ENCODE measurements around the gene RFX7. TPM values are rescaled to one million over a fixed set of nuclear protein-coding genes. Genes with fewer than 3 reads are reported as not detected.

RFX7 gene
- total RNA-seq, 1 experiment from 2014 or later: 18.1 TPM

- Histone ChIP-seq H3K9me3 (ENCODE audit: control insufficient read depth in 1 of 2, insufficient read depth in 1 of 2, low read depth in 1 of 2, low read length in 2 of 2) (no peaks in the 10 kb centered on the region), H3K27ac (ENCODE audit: low read depth, low read length) (no peak overlapping the region), H3K9ac (ENCODE audit: low read length) (no peak overlapping the region), H4K20me1 (ENCODE audit: insufficient read depth) (no peaks in the 10 kb centered on the region), H3K9me2 (ENCODE audit: insufficient read depth) (no peaks in the 10 kb centered on the region), H3K27me3 (ENCODE audit: insufficient read depth, low read length) (no peaks in the 10 kb centered on the region), H3K36me3 (ENCODE audit: control insufficient read depth in 1 of 2, insufficient read depth in 2 of 2, low read length in 2 of 2) (peaks cover 5 to 20% of the 10 kb centered on the region in 2 experiments; a peak in 3 of 4 replicates), H3K4me1 (ENCODE audit: control insufficient read depth in 1 of 2, insufficient read depth in 2 of 2, low read length in 2 of 2) (no peaks in the 10 kb centered on the region), H3K4me2 (ENCODE audit: low read length) (no peak overlapping the region), H3K79me2 (ENCODE audit: insufficient read depth, low read length) (no peaks in the 10 kb centered on the region), H3K4me3 (replicated peaks in 1 of 2; ENCODE audit: low read depth in 1 of 2, low read length in 2 of 2) (no peak overlapping the region), H2AFZ (ENCODE audit: low read depth, low read length, poor library complexity, severe bottlenecking) (no peak overlapping the region)
- ChIA-PET RAD21 (ENCODE audit: low non-redundant PET in 1 of 2, low total read pairs in 2 of 2, uncharacterized antibody in 2 of 2, unreplicated experiment in 2 of 2) (no interaction called here), POLR2A (no interaction called here), CTCF (interaction anchor here (1.3 kb wide), 1 partner anchor 451 kb away, joined by 3 read pairs; no protein-coding TSS in a partner anchor)
- TF ChIP-seq CEBPB (IDR thresholded peaks at IDR 0.05; ENCODE audit: low read depth): no peak
- TF ChIP-seq, protein P1, sequence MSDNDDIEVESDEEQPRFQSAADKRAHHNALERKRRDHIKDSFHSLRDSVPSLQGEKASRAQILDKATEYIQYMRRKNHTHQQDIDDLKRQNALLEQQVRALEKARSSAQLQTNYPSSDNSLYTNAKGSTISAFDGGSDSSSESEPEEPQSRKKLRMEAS (IDR thresholded peaks at IDR 0.05): no peak
- BruUV-seq (replicated peaks): no TSS peak
- DNase-seq (ENCODE audit: low read depth, low spot score): no peak
- no peak for ATAC-seq
- intact Hi-C loops (cut with micrococcal nuclease): no loop called here
Observed at GRCh38 chr15:56099311-56099710, 144.4 kb downstream of the RFX7 start.

DNA sequence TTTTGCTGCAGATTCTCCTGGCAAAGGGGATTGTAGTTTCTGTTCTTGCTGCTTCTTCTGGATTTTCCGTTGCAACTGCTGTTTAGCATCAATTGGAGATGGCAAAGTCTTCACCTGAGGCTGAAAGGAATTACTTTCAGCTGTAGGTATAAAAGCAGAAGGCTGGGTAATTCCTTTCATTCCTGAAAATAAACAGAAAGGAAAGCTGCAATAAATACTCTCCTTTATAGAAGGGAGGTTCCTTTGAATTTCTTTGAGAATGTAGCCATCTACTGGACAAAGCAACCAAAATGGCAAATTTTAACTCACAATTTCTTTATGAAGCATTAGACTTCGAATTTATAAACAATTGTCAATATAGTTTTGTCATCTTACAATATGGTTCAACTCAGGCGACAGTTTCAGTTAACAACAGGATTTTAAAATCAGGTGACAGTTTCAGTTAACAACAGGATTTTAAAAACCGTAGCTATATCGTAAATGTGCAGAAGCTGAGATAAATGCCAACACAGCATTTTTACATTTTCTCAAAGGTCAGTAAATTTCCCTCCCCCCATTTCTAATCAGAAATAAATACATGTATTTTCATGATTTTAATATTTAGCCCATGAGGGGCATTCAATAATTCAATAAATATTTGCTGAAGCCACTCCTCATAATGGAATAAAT lies 145.3 kb downstream of the RFX7 start:
- H3K4me2 ChIP-seq (ENCODE audit: low read length): no peak overlapping the region
- POLR2A ChIA-PET: no interaction called here
- H3K27me3 ChIP-seq (ENCODE audit: insufficient read depth, low read length): no peaks in the 10 kb centered on the region
- no peak overlapping the region for H2AFZ ChIP-seq (ENCODE audit: low read depth, low read length, poor library complexity, severe bottlenecking)
- intact Hi-C loops (cut with micrococcal nuclease): no loop called here
- H3K4me3 ChIP-seq (replicated peaks in 1 of 2; ENCODE audit: low read depth in 1 of 2, low read length in 2 of 2): no peak overlapping the region
- no peaks in the 10 kb centered on the region for H3K79me2 ChIP-seq (ENCODE audit: insufficient read depth, low read length)
- H3K9ac ChIP-seq (ENCODE audit: low read length): no peak overlapping the region
- RAD21 ChIA-PET (ENCODE audit: low non-redundant PET in 1 of 2, low total read pairs in 2 of 2, uncharacterized antibody in 2 of 2, unreplicated experiment in 2 of 2): no interaction called here
- H4K20me1 ChIP-seq (ENCODE audit: insufficient read depth): no peaks in the 10 kb centered on the region
- peaks cover 5 to 21% of the 10 kb centered on the region in 2 experiments; a peak in 3 of 4 replicates for H3K36me3 ChIP-seq (ENCODE audit: control insufficient read depth in 1 of 2, insufficient read depth in 2 of 2, low read length in 2 of 2)
- no peaks in the 10 kb centered on the region for H3K9me3 ChIP-seq (ENCODE audit: control insufficient read depth in 1 of 2, insufficient read depth in 1 of 2, low read depth in 1 of 2, low read length in 2 of 2)
- peak in 2 of 3 experiments; percentile 2 to 18; a peak in 1 of 6 replicates for TF ChIP-seq CTCF (IDR thresholded peaks at IDR 0.05 in 2 of 3, conservative IDR thresholded peaks at IDR 0.05 in 1 of 3; ENCODE audit: borderline replicate concordance in 1 of 3, insufficient read depth in 1 of 3, low read depth in 2 of 3, low read length in 2 of 3)
- no peak for TF ChIP-seq EZH2 (IDR thresholded peaks at IDR 0.05)
- TF ChIP-seq POLR2A (IDR thresholded peaks at IDR 0.05; ENCODE audit: borderline replicate concordance, extremely low read depth, insufficient read depth, insufficient read length): no peak
- peak; percentile 29 for TF ChIP-seq RAD21 (IDR thresholded peaks at IDR 0.05; ENCODE audit: low read depth)
- no peak for DNase-seq (ENCODE audit: low read depth, low spot score)
- H3K4me1 ChIP-seq (ENCODE audit: control insufficient read depth in 1 of 2, insufficient read depth in 2 of 2, low read length in 2 of 2): no peaks in the 10 kb centered on the region
- H3K27ac ChIP-seq (ENCODE audit: low read depth, low read length): no peak overlapping the region
- H3K9me2 ChIP-seq (ENCODE audit: insufficient read depth): no peaks in the 10 kb centered on the region
- CTCF ChIA-PET: interaction anchor here (0.6 to 1.3 kb wide), 2 partner anchors 251 to 450 kb away, joined by 3 read pairs; no protein-coding TSS in a partner anchor
- no peak for ATAC-seq
- no TSS peak for BruUV-seq (replicated peaks)
